ENCODE measurements around the gene PTMA. TPM values are rescaled to one million over a fixed set of nuclear protein-coding genes. Genes with fewer than 3 reads are reported as not detected.

PTMA gene
- total RNA-seq, 1 experiment from 2014 or later, result 1,625 TPM

- Histone ChIP-seq H3K9ac (ENCODE audit: low read length) (no peak overlapping the region), H3K27ac (ENCODE audit: low read length) (no peak overlapping the region), H3K9me2 (replicated peaks; ENCODE audit: low read length) (no peaks in the 10 kb centered on the region), H3K27me3 (ENCODE audit: low read length) (no peaks in the 10 kb centered on the region), H3K4me2 (ENCODE audit: low read length) (peak overlapping the region; percentile 74), H3K4me1 (ENCODE audit: insufficient read depth, low read length) (peaks cover 6% of the 10 kb centered on the region), H4K20me1 (ENCODE audit: low read length) (no peaks in the 10 kb centered on the region), H3F3A (ENCODE audit: low read length, unreplicated experiment) (no peaks in the 10 kb centered on the region), H3K36me3 (ENCODE audit: low read depth, low read length) (no peaks in the 10 kb centered on the region), H2AFZ (ENCODE audit: low read length) (peak overlapping the region; percentile 82), H3K79me2 (ENCODE audit: low read length) (no peaks in the 10 kb centered on the region), H3K4me3 (ENCODE audit: low read length) (peak overlapping the region; percentile 24; the same call in 1 of the 2 replicates), H3K9me3 (ENCODE audit: low read length) (no peaks in the 10 kb centered on the region)
- POLR2A ChIA-PET (ENCODE audit: unreplicated experiment), result interaction anchor here (0.6 to 1.2 kb wide), 4 partner anchors 22 to 63 kb away, joined by 3 to 7 read pairs (median 4); partner anchors contain the start of gene PTMA
- no peak for TF ChIP-seq EZH2phosphoT487 (IDR thresholded peaks at IDR 0.05; ENCODE audit: borderline replicate concordance, low read length)
- peak; percentile 88 for TF ChIP-seq CTCF (conservative IDR thresholded peaks at IDR 0.05; ENCODE audit: low read depth, low read length)
- ATAC-seq, result peak; percentile 79
- CTCF ChIA-PET, result interaction anchor here (0.5 to 1.2 kb wide), 8 partner anchors 10 to 63 kb away, joined by 3 to 18 read pairs (median 10); no protein-coding TSS in a partner anchor
- no TSS peak for BruUV-seq (replicated peaks)
- peak; percentile 67 for DNase-seq
- intact Hi-C loops (cut with micrococcal nuclease), result loop anchor here (1.0 kb wide), 3 partner anchors 8 to 62 kb away; no protein-coding TSS in a partner anchor
These were observed 33.6 kb upstream of the PTMA start for GRCh38 chr2:231674587-231675338.

DNA sequence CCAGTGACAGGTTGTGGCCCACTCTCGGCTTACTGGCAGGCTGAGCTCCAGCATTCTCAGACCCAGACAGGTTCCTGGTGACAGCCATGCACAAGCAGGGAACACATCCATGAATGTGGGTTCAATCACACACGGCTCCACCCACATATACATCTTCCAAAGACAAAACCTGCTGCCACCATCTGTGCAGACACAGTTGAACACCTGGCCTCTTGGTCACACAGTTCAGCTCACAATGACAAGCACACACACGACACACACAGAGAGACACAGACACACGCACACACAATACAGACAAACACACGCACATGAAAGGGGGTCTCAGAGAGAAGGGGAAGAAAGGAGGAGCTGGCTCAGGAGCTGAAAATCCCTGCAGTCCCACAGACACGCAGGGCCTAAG, 32.1 kb upstream of the PTMA start:
- H3K9me3 ChIP-seq (ENCODE audit: low read length), result no peaks in the 10 kb centered on the region
- H2AFZ ChIP-seq (ENCODE audit: low read length), result no peak overlapping the region
- no peaks in the 10 kb centered on the region for H3K36me3 ChIP-seq (ENCODE audit: low read depth, low read length)
- DNase-seq (no peak), ATAC-seq (no peak)
- H3K9ac ChIP-seq (ENCODE audit: low read length), result no peak overlapping the region
- H3K9me2 ChIP-seq (replicated peaks; ENCODE audit: low read length), result no peaks in the 10 kb centered on the region
- intact Hi-C loops (cut with micrococcal nuclease), result no loop called here
- no peaks in the 10 kb centered on the region for H3F3A ChIP-seq (ENCODE audit: low read length, unreplicated experiment)
- no peak overlapping the region for H3K4me3 ChIP-seq (ENCODE audit: low read length)
- H3K4me2 ChIP-seq (ENCODE audit: low read length), result no peak overlapping the region
- no peaks in the 10 kb centered on the region for H3K27me3 ChIP-seq (ENCODE audit: low read length)
- H3K27ac ChIP-seq (ENCODE audit: low read length), result no peak overlapping the region
- no peak for TF ChIP-seq EZH2phosphoT487 (IDR thresholded peaks at IDR 0.05; ENCODE audit: borderline replicate concordance, low read length)
- no peak for TF ChIP-seq CTCF (conservative IDR thresholded peaks at IDR 0.05; ENCODE audit: low read depth, low read length)
- no peak for TF ChIP-seq EZH2 (IDR thresholded peaks at IDR 0.05; ENCODE audit: low read length, unreplicated experiment)
- peaks cover 11% of the 10 kb centered on the region for H3K4me1 ChIP-seq (ENCODE audit: insufficient read depth, low read length)
- CTCF ChIA-PET, result interaction anchor here (1.1 kb wide), 1 partner anchor 65 kb away, joined by 5 read pairs; no protein-coding TSS in a partner anchor
- BruUV-seq (replicated peaks), result no TSS peak
- POLR2A ChIA-PET (ENCODE audit: unreplicated experiment), result no interaction called here
- H3K79me2 ChIP-seq (ENCODE audit: low read length), result no peaks in the 10 kb centered on the region
- H4K20me1 ChIP-seq (ENCODE audit: low read length), result no peaks in the 10 kb centered on the region
